ENCODE results near the gene PSORS1C2. TPM values are rescaled to one million over a fixed set of nuclear protein-coding genes. Genes with fewer than 3 reads are reported as not detected.

The PSORS1C2 gene
- total RNA-seq, 1 donor from 2014 or later = not detected

DNA sequence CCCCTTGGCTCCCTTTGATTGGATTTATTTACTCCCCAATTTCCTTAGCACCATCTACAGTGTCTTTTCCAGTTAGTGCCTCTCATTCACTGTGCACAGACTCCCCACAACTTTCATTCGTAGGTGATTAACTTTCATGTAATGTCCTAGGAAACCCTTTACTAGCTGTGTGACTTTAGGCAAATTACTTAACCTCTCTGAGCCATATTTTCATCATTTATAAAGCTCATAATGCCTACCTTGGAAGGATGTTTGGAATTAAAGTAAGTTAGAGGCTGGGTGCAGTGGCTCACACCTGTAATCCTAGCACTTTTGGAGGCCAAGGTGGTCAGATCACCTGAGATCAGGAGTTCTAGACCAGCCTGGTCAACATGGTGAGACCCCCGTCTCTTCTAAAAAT lies 46.6 kb downstream of the PSORS1C2 start:
- intact Hi-C loops (cut with DNase I) = no loop called here
- ATAC-seq (no peak), DNase-seq (ENCODE audit: low spot score) (no peak)

DNA sequence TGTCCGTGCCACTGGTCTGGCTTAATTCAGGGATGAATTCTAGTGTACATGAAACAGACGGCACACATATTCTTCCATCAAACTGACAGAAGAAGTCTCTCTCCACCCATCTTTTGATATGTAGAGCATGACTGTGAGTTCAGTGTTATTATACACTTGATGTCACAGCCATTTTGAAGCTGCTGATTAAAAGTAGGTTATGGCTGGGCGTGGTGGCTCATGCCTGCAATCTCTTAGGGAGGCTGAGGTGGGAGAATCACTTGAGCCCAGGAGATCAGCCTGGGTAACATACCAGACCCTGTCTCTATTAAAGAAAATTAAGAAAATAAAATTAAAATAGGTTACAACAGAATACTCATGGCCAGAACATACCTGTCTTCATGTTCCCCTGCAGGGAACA lies 47.2 kb downstream of the PSORS1C2 start:
- intact Hi-C loops (cut with DNase I) = no loop called here
- DNase-seq (ENCODE audit: low spot score) = no peak
- ATAC-seq = no peak

DNA sequence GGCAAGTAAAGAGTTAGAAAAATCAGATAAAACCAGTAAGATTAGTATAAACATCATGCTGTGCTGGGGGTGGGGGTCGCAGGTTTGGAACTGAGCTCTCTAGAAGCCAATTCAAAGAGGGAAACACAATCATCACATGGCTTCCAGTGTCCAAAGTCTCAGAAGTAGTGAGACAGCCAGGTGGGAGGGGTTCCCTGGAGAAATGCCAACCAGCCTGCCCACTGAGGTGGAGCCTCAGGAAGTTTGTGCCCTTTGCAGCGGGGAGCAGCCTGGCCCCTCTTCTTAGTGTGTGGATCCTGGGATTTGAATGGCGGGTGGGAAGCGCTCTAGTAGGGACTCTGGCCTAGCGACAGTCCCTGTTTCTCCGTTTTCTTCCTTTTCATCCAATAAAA lies 47.9 kb downstream of the PSORS1C2 start:
- no peak for DNase-seq (ENCODE audit: low spot score)
- no peak for ATAC-seq
- intact Hi-C loops (cut with DNase I) = no loop called here

DNA sequence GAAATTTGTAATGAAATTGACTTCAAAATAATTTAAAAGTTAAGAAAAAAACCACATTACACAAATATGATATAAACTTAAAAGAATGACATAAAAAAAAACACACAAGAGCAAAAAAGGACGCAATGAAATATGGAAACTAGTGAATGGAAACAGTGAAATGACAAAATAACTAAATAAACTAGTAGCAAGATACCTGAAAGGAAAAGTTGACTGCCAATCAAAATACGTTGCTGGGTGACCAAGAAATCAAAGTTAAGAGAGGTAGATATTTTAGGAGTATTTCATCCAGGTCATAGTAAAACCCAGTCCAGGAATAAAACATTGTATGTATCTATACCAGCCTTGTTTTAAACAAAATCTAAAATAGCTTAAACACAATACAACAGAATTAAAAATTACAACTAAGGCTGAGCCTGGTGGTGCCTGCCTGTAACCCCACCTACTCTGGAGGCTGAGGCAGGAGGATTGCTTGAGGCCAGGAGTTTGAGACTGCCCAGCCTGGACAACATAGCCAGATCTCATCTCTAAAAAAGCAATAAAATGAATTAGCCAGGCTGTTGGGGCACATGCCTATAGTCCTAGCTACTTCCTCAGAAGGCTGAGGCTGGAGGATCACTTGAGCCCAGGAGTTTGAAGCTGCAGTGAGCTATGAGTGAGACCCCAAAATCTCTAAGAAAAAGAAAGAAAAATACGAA lies 48.4 kb downstream of the PSORS1C2 start:
- intact Hi-C loops (cut with DNase I) = no loop called here
- DNase-seq (ENCODE audit: low spot score) (no peak), ATAC-seq (no peak)

Other genes with a start within 250 kb of the PSORS1C2 start
- 30.4 TPM for gene GTF2H4, start 230.9 kb downstream of the PSORS1C2 start, total RNA-seq
- 25.2 TPM for gene VARS2, start 224.8 kb downstream of the PSORS1C2 start, total RNA-seq
- gene SFTA2, start 206.9 kb downstream of the PSORS1C2 start, total RNA-seq = 0.76 TPM
- gene MUCL3, start 198.1 kb downstream of the PSORS1C2 start, total RNA-seq = 0.18 TPM
- gene MUC21, start 155.3 kb downstream of the PSORS1C2 start, total RNA-seq = 0.18 TPM
- not detected for gene MUC22, start 128.6 kb downstream of the PSORS1C2 start, total RNA-seq
- not detected for gene C6orf15, start 26.5 kb downstream of the PSORS1C2 start, total RNA-seq
- 0.62 TPM for gene PSORS1C1, start 24.3 kb downstream of the PSORS1C2 start, total RNA-seq
- gene CDSN, start 18.6 kb downstream of the PSORS1C2 start, total RNA-seq = not detected
- gene CCHCR1, start 18.7 kb upstream of the PSORS1C2 start, total RNA-seq = 23.8 TPM
- 5.9 TPM for gene TCF19, start 19.5 kb upstream of the PSORS1C2 start, total RNA-seq
- 0.76 TPM for gene POU5F1, start 31.6 kb upstream of the PSORS1C2 start, total RNA-seq
- 363 TPM for gene HLA-C, start 133.0 kb upstream of the PSORS1C2 start, total RNA-seq
- gene HLA-B, start 218.1 kb upstream of the PSORS1C2 start, total RNA-seq = 990 TPM